ENCODE results near the gene CSRP2. TPM values are rescaled to one million over a fixed set of nuclear protein-coding genes. Genes with fewer than 3 reads are reported as not detected.

CSRP2 gene
- 31.9 and 70.1 TPM in 2 replicates for total RNA-seq

DNA sequence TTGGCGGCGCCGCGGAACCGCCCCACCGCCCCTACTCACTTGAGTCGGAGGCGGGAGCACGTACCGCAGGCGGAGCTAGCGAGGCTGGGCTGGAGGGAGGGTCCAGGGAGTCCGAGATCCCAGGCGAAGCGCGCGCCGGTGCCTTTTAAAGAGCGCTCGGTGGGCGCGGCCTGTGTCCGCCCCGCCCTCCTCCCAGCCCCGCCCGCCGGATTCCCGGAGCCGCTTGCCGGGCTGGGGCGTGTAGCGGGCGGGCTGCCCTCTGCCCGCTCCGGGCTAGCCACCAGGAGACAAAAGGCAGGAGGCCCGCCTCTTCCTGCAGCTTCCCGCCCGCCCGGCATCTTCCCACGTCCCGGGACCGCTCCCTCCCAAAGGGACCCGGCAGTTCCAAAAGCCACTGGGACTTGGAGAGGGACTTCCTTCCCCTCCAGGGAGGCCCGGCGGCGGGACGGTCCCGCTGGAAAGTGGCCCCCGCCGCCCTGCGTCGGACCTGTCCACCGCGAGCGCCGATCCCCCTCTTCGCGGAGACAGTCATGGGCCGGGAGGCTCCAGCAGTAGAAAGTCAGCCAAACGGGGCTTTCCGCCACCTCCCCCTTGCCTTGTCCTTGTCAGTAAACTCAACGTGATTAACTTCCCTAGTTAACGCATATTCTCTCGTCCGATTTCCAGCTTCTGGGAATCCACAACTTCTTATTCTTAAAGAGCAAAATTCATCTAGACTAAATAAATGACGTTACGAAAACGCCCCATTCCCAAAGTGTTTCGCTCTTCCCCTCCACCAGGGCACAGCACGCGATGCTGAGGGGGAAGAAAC lies at the start of gene CSRP2:
CSRP2 (minus strand) TSS at position 121 of the 811 bp plus-strand sequence. CDS start 12,759 bp downstream, outside the sequence.

Other genes starting within 250 kb of the CSRP2 start
- 8.0 and 16.0 TPM in 2 replicates for gene ZDHHC17, start 114.9 kb downstream of the CSRP2 start, total RNA-seq
- 7.8 and 10.8 TPM in 2 replicates for gene E2F7, start 186.6 kb upstream of the CSRP2 start, total RNA-seq